ENCODE data around the gene PTPRS. TPM values are rescaled to one million over a fixed set of nuclear protein-coding genes. Genes with fewer than 3 reads are reported as not detected.

PTPRS gene
- total and polyA plus RNA-seq, 2 of the 8 experiments (the other 6 are each of a cell fraction or from before 2014, with no cell fraction given): 96.8 to 223 TPM

DNA sequence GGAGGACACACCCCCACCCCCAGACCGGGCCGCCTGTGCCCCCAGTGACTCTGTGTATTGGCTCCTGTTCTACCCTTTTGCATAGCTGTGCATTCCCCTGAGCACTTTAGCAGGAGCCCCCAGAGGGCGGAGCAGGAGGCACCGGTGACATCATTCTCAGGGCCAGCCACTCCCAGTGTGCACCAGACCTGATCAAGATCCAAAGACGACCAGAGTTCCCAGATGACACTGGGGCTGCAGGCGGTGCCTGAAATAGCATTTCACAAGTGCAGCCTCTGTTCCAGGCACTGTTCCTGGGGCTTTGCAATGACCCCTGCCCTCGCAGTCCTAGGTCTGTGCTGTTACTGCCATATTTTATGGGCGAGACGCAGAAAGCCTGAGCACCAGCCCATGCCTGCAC lies 14.5 kb upstream of the PTPRS start (continued):
- no peak for TF ChIP-seq NRF1 (IDR thresholded peaks at IDR 0.05; ENCODE audit: low read depth, low read length)
- TF ChIP-seq PHF8 (conservative IDR thresholded peaks at IDR 0.05; ENCODE audit: low read depth, low read length): no peak

Measured in H1 (cell line).